ENCODE results near the gene CCDC3. TPM values are rescaled to one million over a fixed set of nuclear protein-coding genes. Genes with fewer than 3 reads are reported as not detected.

The CCDC3 gene
- polyA plus RNA-seq, 1 of the 3 experiments (the other 2 are of a cell fraction), result 0.02 TPM

- CTCF ChIA-PET, result no interaction called here
- Histone ChIP-seq H3K9me3 (no peaks in the 10 kb centered on the region), H3K9ac (no peak overlapping the region), H2AFZ (ENCODE audit: low read depth) (no peak overlapping the region), H3K79me2 (ENCODE audit: insufficient read depth) (no peaks in the 10 kb centered on the region), H3K4me3 (ENCODE audit: low read depth in 2 of 2, low read length in 1 of 2) (no peak overlapping the region), H3K27ac (ENCODE audit: low read depth in 2 of 2, low read length in 1 of 2) (no peak overlapping the region), H3K4me2 (no peak overlapping the region), H3K4me1 (ENCODE audit: control insufficient read depth in 1 of 2, insufficient read depth in 2 of 2, low read depth in 1 of 2, low read length in 1 of 2) (no peaks in the 10 kb centered on the region), H3F3A (replicated peaks; ENCODE audit: insufficient read depth) (no peaks in the 10 kb centered on the region), H3K9me2 (no peaks in the 10 kb centered on the region), H4K20me1 (ENCODE audit: insufficient read depth) (no peaks in the 10 kb centered on the region), H3K27me3 (ENCODE audit: insufficient read depth) (no peaks in the 10 kb centered on the region), H3K36me3 (replicated peaks in 1 of 2; ENCODE audit: control insufficient read depth in 1 of 2, insufficient read depth in 2 of 2, low read length in 1 of 2) (no peaks in the 10 kb centered on the region)
- no peak for DNase-seq
- POLR2A ChIA-PET, result no interaction called here
- WGBS (ENCODE audit: low lambda C conversion rate), result 0% methylated on average over 2 of the region's 2 CpGs
- TF ChIP-seq GABPA (IDR thresholded peaks at IDR 0.05; ENCODE audit: low read depth) (no peak), MEF2A (IDR thresholded peaks at IDR 0.05; ENCODE audit: borderline replicate concordance, low read depth) (no peak), JUND (IDR thresholded peaks at IDR 0.05) (no peak), NRF1 (IDR thresholded peaks at IDR 0.05; ENCODE audit: low read depth, low read length) (no peak), MAX (IDR thresholded peaks at IDR 0.05; ENCODE audit: low read depth) (no peak), PBX3 (IDR thresholded peaks at IDR 0.05) (no peak), RAD21 (IDR thresholded peaks at IDR 0.05; ENCODE audit: low read length) (no peak), POLR2AphosphoS5 (IDR thresholded peaks at IDR 0.05; ENCODE audit: low read depth, low read length) (no peak), SMC3 (IDR thresholded peaks at IDR 0.05; ENCODE audit: low read depth, low read length) (no peak), ZBTB33 (IDR thresholded peaks at IDR 0.05; ENCODE audit: borderline replicate concordance, low read depth) (no peak), RFX5 (IDR thresholded peaks at IDR 0.05; ENCODE audit: low read length) (no peak), MXI1 (IDR thresholded peaks at IDR 0.05; ENCODE audit: low read depth, low read length) (no peak), ELF1 (IDR thresholded peaks at IDR 0.05) (no peak), FOSL2 (IDR thresholded peaks at IDR 0.05; ENCODE audit: borderline replicate concordance, low read depth) (no peak)
Observed at GRCh38 chr10:13023754-13024153, 22.2 kb upstream of the CCDC3 start.

GRCh38 chr10:13019280-13019679, 17.8 kb upstream of the CCDC3 start:
- Histone ChIP-seq H3K4me3 (ENCODE audit: low read depth in 2 of 2, low read length in 1 of 2) (no peak overlapping the region), H3K27me3 (ENCODE audit: insufficient read depth) (no peaks in the 10 kb centered on the region), H3K79me2 (ENCODE audit: insufficient read depth) (no peaks in the 10 kb centered on the region), H3K4me1 (ENCODE audit: control insufficient read depth in 1 of 2, insufficient read depth in 2 of 2, low read depth in 1 of 2, low read length in 1 of 2) (no peaks in the 10 kb centered on the region), H3K9me3 (no peaks in the 10 kb centered on the region), H2AFZ (ENCODE audit: low read depth) (no peak overlapping the region), H3K27ac (ENCODE audit: low read depth in 2 of 2, low read length in 1 of 2) (no peak overlapping the region), H3K36me3 (replicated peaks in 1 of 2; ENCODE audit: control insufficient read depth in 1 of 2, insufficient read depth in 2 of 2, low read length in 1 of 2) (no peaks in the 10 kb centered on the region), H3K9me2 (no peaks in the 10 kb centered on the region), H3K9ac (no peak overlapping the region), H3K4me2 (no peak overlapping the region), H4K20me1 (ENCODE audit: insufficient read depth) (no peaks in the 10 kb centered on the region), H3F3A (replicated peaks; ENCODE audit: insufficient read depth) (no peaks in the 10 kb centered on the region)
- 43% methylated on average over 8 of the region's 8 CpGs for WGBS (ENCODE audit: low lambda C conversion rate)
- CTCF ChIA-PET, result no interaction called here
- DNase-seq, result no peak
- TF ChIP-seq NFIC (IDR thresholded peaks at IDR 0.05; ENCODE audit: borderline replicate concordance), result no peak
- no peak for TF ChIP-seq CHD2 (IDR thresholded peaks at IDR 0.05; ENCODE audit: low read length, partially characterized antibody)
- POLR2A ChIA-PET, result no interaction called here

Data from SK-N-SH (cell line).